Hepatocyte (in vitro differentiated cells): ENCODE measurements around the gene EIPR1.

ENCODE experiments used
- CTCF ChIP-seq: fragments of 200-600 bp; sonication (generic); IDR thresholded peaks from 2 replicates; pipeline ENCODE4 v1.5.1; 2016; ENCODE audit warnings: antibody characterized with exemption, mild to moderate bottlenecking; ENCODE audit not compliant: poor library complexity
- EZH2 ChIP-seq: fragments of 200-600 bp; sonication (generic); IDR thresholded peaks from 2 replicates; pipeline ENCODE4 v1.6.1; 2016; ENCODE audit warnings: antibody characterized with exemption, mild to moderate bottlenecking, borderline replicate concordance

GRCh38 chr2:3147651-3148530, 229.7 kb downstream of the EIPR1 start:
- TF ChIP-seq CTCF (no peak), EZH2 (no peak)
